Right lobe of liver (tissue), 6 donors: ENCODE measurements around the gene MYADML2. TPM values are rescaled to one million over a fixed set of nuclear protein-coding genes. Genes with fewer than 3 reads are reported as not detected.

Experiments used
- ATAC-seq, 4 donors: fragments of 200-7000 bp; cut with Tn5 transposase; one replicate each; pipeline ENCODE4 v1.9.1; 2020; ENCODE audit warnings: mild to moderate bottlenecking in 4 of 4, moderate library complexity in 4 of 4
- DNase-seq, 3 donors: peaks; one replicate each; pipeline ENCODE4 v3.0.0-alpha.2; 2020
- H3K27ac ChIP-seq, 3 donors: fragments of 200-600 bp; one replicate each; pipeline ENCODE4 v1.8.0; 2022
- H3K27me3 ChIP-seq, 2 donors: fragments of 200-600 bp; one replicate each; pipeline ENCODE4 v1.8.0; 2022
- H3K36me3 ChIP-seq, 4 donors: fragments of 200-600 bp; sonication (generic) in 1 of 4; one replicate each; pipeline versions ENCODE4 v1.5.1 to v1.8.0; 2017 to 2022; ENCODE audit warnings: control low read depth in 1 of 4
- H3K4me1 ChIP-seq, 4 donors: fragments of 200-600 bp; sonication (generic) in 1 of 4; one replicate each; pipeline versions ENCODE4 v1.5.1 to v1.8.0; 2017 to 2022; ENCODE audit warnings: control low read depth in 1 of 4
- H3K4me3 ChIP-seq, 3 donors: fragments of 200-600 bp; one replicate each; pipeline ENCODE4 v1.8.0; 2022
- H3K9me3 ChIP-seq, 4 donors: fragments of 200-600 bp; sonication (generic) in 1 of 4; one replicate each; pipeline versions ENCODE4 v1.5.1 to v1.8.0; 2017 to 2022; ENCODE audit warnings: control low read depth in 1 of 4
- POLR2A ChIP-seq: fragments of 450-650 bp; IDR thresholded peaks from one replicate; pipeline ENCODE4 v1.6.1; 2017; ENCODE audit warnings: antibody characterized with exemption, mild to moderate bottlenecking
- WGBS: methylation state at CpG from one replicate; pipeline ENCODE4 v1.1.6; 2018; ENCODE audit warnings: low coverage, low lambda C conversion rate; ENCODE audit not compliant: insufficient coverage; ENCODE audit errors: missing lambda C conversion rate; 5-methylcytosine and 5-hydroxymethylcytosine counted together
- intact Hi-C, 2 donors: fragments of 100-400 bp; cut with DNase I; formaldehyde crosslinking; loops; one replicate each; pipeline versions ENCODE4 v1.11.2 to v1.14.1; 2022
- total RNA-seq, 6 experiments: library from RNA; depleted of rRNA in 2 of 6; stranded (reverse); fragments of >200 nt in 2 of 6; fragmentation: NEBNext Ultra II Directional in 3 of 6; extraction: Animal tissue kit (Norgen Biotek cat#: 25700) in 3 of 6; gene quantifications; one replicate each; pipeline versions ENCODE4 v1.1.0 to v1.2.4, GENCODE V29; 2016 to 2023
- TF ChIP-seq, protein P1 (sequence below), 4 donors: fragments of 200-600 bp in 3 of 4; fragments of 450-650 bp in 1 of 4; IDR thresholded peaks; one replicate each; pipeline versions ENCODE4 v1.5.1 to v1.8.0; 2016 to 2022; ENCODE audit warnings: antibody characterized with exemption in 4 of 4, mild to moderate bottlenecking in 2 of 4
- donor health status: DM: no; HTN: yes; CAD: no.
- donor health status: DM: no; HTN: no; CAD: no.
- donor health status: DM: no; HTN: no; CAD: no.
- donor health status: DM: no; HTN: yes; CAD: no.
- donor health status: DM: no; HTN: yes; CAD: no.

Gene MYADML2
- total RNA-seq, 6 experiments from 2014 or later: not detected

DNA sequence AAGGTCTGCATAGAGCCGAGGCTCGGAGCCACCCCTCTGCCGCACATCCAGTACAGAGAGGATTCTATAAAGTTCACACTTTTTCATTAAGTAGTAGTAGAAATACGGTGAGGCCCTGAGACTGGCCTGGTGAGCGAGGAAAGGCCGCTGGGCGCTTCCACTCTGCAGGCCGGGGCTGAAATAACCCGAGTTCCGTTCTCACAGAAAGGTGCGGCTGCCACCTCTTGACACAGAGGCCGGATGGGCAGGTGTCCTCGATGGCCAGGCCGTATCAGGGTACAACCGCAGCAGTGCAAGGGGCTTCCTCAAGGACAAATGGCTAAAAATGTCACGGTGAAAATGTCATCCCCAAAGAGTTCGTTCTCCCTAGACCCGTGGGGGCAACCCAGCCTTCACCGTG, 35.1 kb downstream of the MYADML2 start:
- peaks cover 0 to 58% (median 23%) of the 10 kb centered on the region in 4 donors for H3K36me3 ChIP-seq
- no peak for DNase-seq
- peak overlapping the region in 2 of 3 donors; percentile 22 to 25 for H3K4me3 ChIP-seq
- TF ChIP-seq POLR2A: no peak
- no peak for ATAC-seq
- intact Hi-C loops: no loop called here
- no peaks in the 10 kb centered on the region for H3K9me3 ChIP-seq
- 70% methylated on average over 7 of the region's 19 CpGs for WGBS
- H3K27ac ChIP-seq: peak overlapping the region in 1 of 3 donors; percentile 45
- no peaks in the 10 kb centered on the region for H3K27me3 ChIP-seq
- peaks cover 0 to 37% (median 7%) of the 10 kb centered on the region in 4 donors for H3K4me1 ChIP-seq

DNA sequence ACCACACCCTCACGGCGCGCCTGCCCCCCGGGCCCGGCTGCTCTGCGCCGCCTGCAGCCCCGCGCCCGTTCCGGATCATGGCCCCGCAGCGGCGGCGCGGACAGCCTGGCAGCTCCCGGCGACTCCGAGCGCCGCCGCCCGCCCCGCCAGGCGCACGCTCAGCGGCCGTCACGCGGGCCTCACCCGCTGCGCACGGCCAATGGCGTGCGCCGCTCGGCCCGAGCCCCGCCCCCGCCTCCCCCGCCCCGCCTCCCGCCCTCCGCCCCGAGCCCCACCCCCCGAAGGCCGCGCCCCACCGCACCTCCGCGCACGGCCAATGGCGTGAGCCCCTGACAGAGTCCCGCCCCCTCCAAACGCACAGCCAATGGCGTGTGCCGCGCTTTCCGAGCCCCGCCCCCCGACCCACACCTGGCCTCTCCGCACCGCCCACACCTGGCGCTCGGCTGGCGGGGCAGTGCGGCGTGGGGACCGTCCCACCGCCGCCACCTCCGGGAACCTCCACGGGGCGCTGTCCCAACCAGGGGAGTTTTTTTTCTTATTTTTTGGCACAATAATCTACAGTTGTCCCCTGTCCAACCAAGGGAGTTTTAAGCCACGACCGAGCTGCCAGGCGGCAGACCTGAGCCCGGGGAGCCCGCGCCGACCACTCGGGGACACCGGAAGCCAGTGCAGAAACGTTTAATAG, 35.6 kb downstream of the MYADML2 start, which contains the start of gene PCYT2:
TSS of gene PCYT2 (minus strand) at position 123 of the 685 bp plus-strand sequence. CDS start at position 79, 44 bp downstream.
- H3K27ac ChIP-seq: peak within 1 kb of the TSS; percentile 65 to 89 (median 78)
- peak within 1 kb of the TSS; percentile 79 to 98 (median 87) for H3K4me3 ChIP-seq
- WGBS: 3% methylated on average over 23 of the region's 84 CpGs
- ATAC-seq (peak; percentile 89 to 93 (median 92)), DNase-seq (peak; percentile 96 to 98 (median 97))
- H3K36me3 ChIP-seq: peaks cover 0 to 64% (median 24%) of the 10 kb centered on the region in 4 donors
- no peaks in the 10 kb centered on the region for H3K9me3 ChIP-seq
- TF ChIP-seq, protein P1, sequence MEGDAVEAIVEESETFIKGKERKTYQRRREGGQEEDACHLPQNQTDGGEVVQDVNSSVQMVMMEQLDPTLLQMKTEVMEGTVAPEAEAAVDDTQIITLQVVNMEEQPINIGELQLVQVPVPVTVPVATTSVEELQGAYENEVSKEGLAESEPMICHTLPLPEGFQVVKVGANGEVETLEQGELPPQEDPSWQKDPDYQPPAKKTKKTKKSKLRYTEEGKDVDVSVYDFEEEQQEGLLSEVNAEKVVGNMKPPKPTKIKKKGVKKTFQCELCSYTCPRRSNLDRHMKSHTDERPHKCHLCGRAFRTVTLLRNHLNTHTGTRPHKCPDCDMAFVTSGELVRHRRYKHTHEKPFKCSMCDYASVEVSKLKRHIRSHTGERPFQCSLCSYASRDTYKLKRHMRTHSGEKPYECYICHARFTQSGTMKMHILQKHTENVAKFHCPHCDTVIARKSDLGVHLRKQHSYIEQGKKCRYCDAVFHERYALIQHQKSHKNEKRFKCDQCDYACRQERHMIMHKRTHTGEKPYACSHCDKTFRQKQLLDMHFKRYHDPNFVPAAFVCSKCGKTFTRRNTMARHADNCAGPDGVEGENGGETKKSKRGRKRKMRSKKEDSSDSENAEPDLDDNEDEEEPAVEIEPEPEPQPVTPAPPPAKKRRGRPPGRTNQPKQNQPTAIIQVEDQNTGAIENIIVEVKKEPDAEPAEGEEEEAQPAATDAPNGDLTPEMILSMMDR (IDR thresholded peaks at IDR 0.05): peak; percentile 10 to 46 (median 22)
- TF ChIP-seq POLR2A: peak; percentile 69
- H3K4me1 ChIP-seq: peaks cover 0 to 32% (median 6%) of the 10 kb centered on the region in 4 donors
- no peaks in the 10 kb centered on the region for H3K27me3 ChIP-seq
- intact Hi-C loops: no loop called here

- Histone ChIP-seq H3K36me3 (peaks cover 0 to 69% (median 26%) of the 10 kb centered on the region in 4 donors), H3K27ac (peak overlapping the region; percentile 65 to 89 (median 78)), H3K9me3 (no peaks in the 10 kb centered on the region), H3K27me3 (no peaks in the 10 kb centered on the region), H3K4me1 (peaks cover 0 to 31% (median 6%) of the 10 kb centered on the region in 4 donors), H3K4me3 (peak overlapping the region; percentile 79 to 98 (median 87))
- no peak for TF ChIP-seq POLR2A
- TF ChIP-seq, protein P1 (IDR thresholded peaks at IDR 0.05): no peak
- intact Hi-C loops: no loop called here
- 0% methylated on average over 11 of the region's 55 CpGs for WGBS
- no peak for DNase-seq
- peak in 1 of 4 donors; percentile 2 for ATAC-seq
These were observed 36.2 kb downstream of the MYADML2 start for GRCh38 chr17:81910840-81911276.

- no peaks in the 10 kb centered on the region for H3K9me3 ChIP-seq
- DNase-seq: peak in 2 of 3 donors; percentile 75 to 81
- H3K27ac ChIP-seq: peak overlapping the region; percentile 65 to 89 (median 78)
- TF ChIP-seq, protein P1 (IDR thresholded peaks at IDR 0.05): no peak
- peak; percentile 11 for TF ChIP-seq POLR2A
- peaks cover 0 to 72% (median 28%) of the 10 kb centered on the region in 4 donors for H3K36me3 ChIP-seq
- WGBS: 12% methylated on average over 6 of the region's 23 CpGs
- H3K27me3 ChIP-seq: no peaks in the 10 kb centered on the region
- intact Hi-C loops: no loop called here
- peak; percentile 41 to 55 (median 48) for ATAC-seq
- H3K4me3 ChIP-seq: peak overlapping the region; percentile 79 to 98 (median 87)
- peaks cover 0 to 31% (median 6%) of the 10 kb centered on the region in 4 donors for H3K4me1 ChIP-seq
These were observed 36.8 kb downstream of the MYADML2 start for GRCh38 chr17:81909966-81910839.
